Body of pancreas (tissue), 4 donors: ENCODE data around the gene SCFD2.

Source experiments
- CTCF ChIP-seq, 7 experiments: fragments of 450-650 bp in 4 of 7; fragments of 200-600 bp in 3 of 7; sonication (generic) in 3 of 7; IDR thresholded peaks; one replicate each; pipeline ENCODE4 v1.5.1; 2016 to 2019; ENCODE audit warnings: antibody characterized with exemption in 7 of 7
- POLR2A ChIP-seq, 3 donors: fragments of 450-650 bp; IDR thresholded peaks; one replicate each; pipeline ENCODE4 v1.6.1; 2016; ENCODE audit warnings: antibody characterized with exemption in 3 of 3, mild to moderate bottlenecking in 2 of 3

GRCh38 chr4:52843351-52843750, 522.5 kb downstream of the SCFD2 start:
- no peak for TF ChIP-seq CTCF (IDR thresholded peaks at IDR 0.05)
- TF ChIP-seq POLR2A (IDR thresholded peaks at IDR 0.05): no peak
